ENCODE measurements around the gene CCDC146.
"Not testable (repeated sequence)": the region's sequence is repeated elsewhere in the genome, so short reads cannot be mapped to it uniquely, and the experiment has no call there.

Gene CCDC146

GRCh38 chr7:77199013-77199966 lies 76.9 kb downstream of the CCDC146 start, which contains the start of gene FGL2:
Gene FGL2, minus strand, starts transcription at chr7:77199819. Its CDS starts 26 bp downstream, at chr7:77199793.
- DNase-seq (ENCODE audit: low spot score), result no peak

- DNase-seq (ENCODE audit: low spot score), result no peak
Observed at GRCh38 chr7:77200542-77200941, 78.1 kb downstream of the CCDC146 start.

- DNase-seq (ENCODE audit: low spot score), result no peak
Observed at GRCh38 chr7:77202481-77202976, 80.1 kb downstream of the CCDC146 start.

- no peak for DNase-seq (ENCODE audit: low spot score)
Observed at GRCh38 chr7:77205706-77206105, 83.3 kb downstream of the CCDC146 start.

- no peak for DNase-seq (ENCODE audit: low spot score)
Observed at GRCh38 chr7:77208416-77208815, 86.0 kb downstream of the CCDC146 start.

- DNase-seq (ENCODE audit: low spot score), result no peak
Observed at GRCh38 chr7:77209479-77210139, 87.2 kb downstream of the CCDC146 start.

- DNase-seq (ENCODE audit: low spot score), result no peak
Observed at GRCh38 chr7:77216181-77216845, 93.9 kb downstream of the CCDC146 start.

- no peak for DNase-seq (ENCODE audit: low spot score)
Observed at GRCh38 chr7:77217474-77218185, 95.2 kb downstream of the CCDC146 start.

- DNase-seq (ENCODE audit: low spot score), result not testable (repeated sequence)
Observed at GRCh38 chr7:77219701-77220331, 97.4 kb downstream of the CCDC146 start.

GRCh38 chr7:77222065-77222464 lies 99.7 kb downstream of the CCDC146 start:
- DNase-seq (ENCODE audit: low spot score), result no peak

GRCh38 chr7:77222819-77223218 lies 100.4 kb downstream of the CCDC146 start:
- no peak for DNase-seq (ENCODE audit: low spot score)

GRCh38 chr7:77223261-77223660 lies 100.8 kb downstream of the CCDC146 start:
- no peak for DNase-seq (ENCODE audit: low spot score)

GRCh38 chr7:77226357-77226839 lies 104.0 kb downstream of the CCDC146 start:
- DNase-seq (ENCODE audit: low spot score), result no peak

- DNase-seq (ENCODE audit: low spot score), result not testable (repeated sequence)
Observed at GRCh38 chr7:77228795-77229194, 106.4 kb downstream of the CCDC146 start.

GRCh38 chr7:77232467-77232866 lies 110.1 kb downstream of the CCDC146 start:
- no peak for DNase-seq (ENCODE audit: low spot score)

GRCh38 chr7:77235276-77235675 lies 112.9 kb downstream of the CCDC146 start:
- DNase-seq (ENCODE audit: low spot score), result no peak

GRCh38 chr7:77238703-77239136 lies 116.3 kb downstream of the CCDC146 start:
- no peak for DNase-seq (ENCODE audit: low spot score)

GRCh38 chr7:77239471-77239870 lies 117.1 kb downstream of the CCDC146 start:
- no peak for DNase-seq (ENCODE audit: low spot score)

- no peak for DNase-seq (ENCODE audit: low spot score)
Observed at GRCh38 chr7:77242068-77242467, 119.7 kb downstream of the CCDC146 start.

- DNase-seq (ENCODE audit: low spot score), result no peak
Observed at GRCh38 chr7:77242554-77242953, 120.1 kb downstream of the CCDC146 start.

Measured in SK-N-DZ (cell line).